T follicular helper cell (primary cell): Measurements from ENCODE around the gene SLC7A4.
"Not testable (repeated sequence)": the region's sequence is repeated elsewhere in the genome, so short reads cannot be mapped to it uniquely, and the experiment has no call there.

Experiments
- DNase-seq: peaks from one replicate; pipeline ENCODE4 v3.0.0-alpha.2; 2020; ENCODE audit warnings: low read depth
- total RNA-seq, 2 experiments: gene quantifications; one replicate each; lab custom pipeline; 2026; lab: John Stamatoyannopoulos, UW

Gene SLC7A4
- total RNA-seq, result 0 reads per million in 2 experiments

- no peak for DNase-seq
Measured at GRCh38 chr22:21032037-21032867, at the start of gene SLC7A4. Gene SLC7A4 (minus strand): TSS chr22:21032561. CDS start chr22:21031812, 749 bp downstream.

- DNase-seq, result no peak
Measured at GRCh38 chr22:21080435-21081137, 48.2 kb upstream of the SLC7A4 start.

GRCh38 chr22:21079493-21079892, 47.1 kb upstream of the SLC7A4 start:
- DNase-seq, result no peak

- no peak for DNase-seq
Measured at GRCh38 chr22:21078916-21079315, 46.6 kb upstream of the SLC7A4 start.

GRCh38 chr22:21077884-21078508, 45.6 kb upstream of the SLC7A4 start:
- DNase-seq, result no peak

GRCh38 chr22:21076912-21077625, 44.7 kb upstream of the SLC7A4 start:
- no peak for DNase-seq

GRCh38 chr22:21075516-21076138, 43.3 kb upstream of the SLC7A4 start:
- no peak for DNase-seq

- DNase-seq, result no peak
Measured at GRCh38 chr22:21074102-21074715, 41.8 kb upstream of the SLC7A4 start.

GRCh38 chr22:21073482-21073881, 41.1 kb upstream of the SLC7A4 start:
- DNase-seq, result no peak

GRCh38 chr22:21073023-21073422, 40.7 kb upstream of the SLC7A4 start:
- DNase-seq, result no peak

GRCh38 chr22:21071796-21072195, 39.4 kb upstream of the SLC7A4 start:
- not testable (repeated sequence) for DNase-seq

- no peak for DNase-seq
Measured at GRCh38 chr22:21070690-21071615, 38.6 kb upstream of the SLC7A4 start.

- DNase-seq, result no peak
Measured at GRCh38 chr22:21069375-21069774, 37.0 kb upstream of the SLC7A4 start.

- no peak for DNase-seq
Measured at GRCh38 chr22:21068681-21069276, 36.4 kb upstream of the SLC7A4 start.

GRCh38 chr22:21067901-21068680, 35.7 kb upstream of the SLC7A4 start:
- no peak for DNase-seq

GRCh38 chr22:21067075-21067900, 34.9 kb upstream of the SLC7A4 start:
- DNase-seq, result no peak

- DNase-seq, result no peak
Measured at GRCh38 chr22:21064917-21065864, 32.8 kb upstream of the SLC7A4 start.
